SK-N-SH (cell line): ENCODE measurements around the gene NSD1. TPM values are rescaled to one million over a fixed set of nuclear protein-coding genes. Genes with fewer than 3 reads are reported as not detected.

Source experiments
- CTCF ChIA-PET: fragments of 300-600, 350-600 bp; formaldehyde crosslinking; extraction: SDS; loops from one replicate; lab custom pipeline; 2021; lab: Yijun Ruan, JAX
- POLR2A ChIA-PET: fragments of 350-600 bp; sonication (Branson Sonifier 250); formaldehyde crosslinking; extraction: SDS; loops from one replicate; lab custom pipeline; 2020; ENCODE audit warnings: antibody characterized with exemption, inconsistent platforms; lab: Yijun Ruan, JAX
- DNase-seq: peaks from one replicate; pipeline ENCODE4 v3.0.0; 2012
- H2AFZ ChIP-seq: fragments of 200-600 bp; sonication (generic); 2 replicates; pipeline ENCODE4 v1.8.1; 2016; ENCODE audit warnings: antibody characterized with exemption, mild to moderate bottlenecking, low read depth
- H3F3A ChIP-seq: fragments of 200-600 bp; sonication (generic); replicated peaks from 2 replicates; pipeline ENCODE3; 2016; ENCODE audit warnings: antibody characterized with exemption, mild to moderate bottlenecking; ENCODE audit not compliant: insufficient read depth
- H3K27ac ChIP-seq, 2 experiments: fragments of 200-500 bp in 1 of 2; fragments of 200-600 bp in 1 of 2; sonication (Bioruptor generic) in 1 of 2; sonication (generic), shearing (Covaris generic) in 1 of 2; 2 replicates each; pipeline versions ENCODE4 v1.5.1 to v1.6.1; 2014 to 2016; ENCODE audit warnings: low read depth in 2 of 2, inconsistent platforms in 1 of 2, low read length in 1 of 2, mild to moderate bottlenecking in 1 of 2, mixed read lengths in 1 of 2
- H3K27me3 ChIP-seq: fragments of 200-600 bp; sonication (generic), shearing (Covaris generic); 2 replicates; pipeline ENCODE4 v1.6.1; 2016; ENCODE audit warnings: mixed run types; ENCODE audit not compliant: insufficient read depth
- H3K36me3 ChIP-seq, 2 experiments: fragments of 200-500 bp in 1 of 2; fragments of 200-600 bp in 1 of 2; sonication (Bioruptor generic) in 1 of 2; sonication (generic) in 1 of 2; replicated peaks in 1 of 2; 2 replicates each; pipeline versions ENCODE3 to v1.5.1; 2014 to 2016; ENCODE audit warnings: low read length in 1 of 2, mild to moderate bottlenecking in 1 of 2; ENCODE audit not compliant: insufficient read depth in 2 of 2, control insufficient read depth in 1 of 2
- H3K4me1 ChIP-seq, 2 experiments: fragments of 200-500 bp in 1 of 2; fragments of 200-600 bp in 1 of 2; sonication (Bioruptor generic) in 1 of 2; sonication (generic), shearing (Covaris generic) in 1 of 2; 2 replicates each; pipeline versions ENCODE4 v1.5.1 to v1.6.1; 2014 to 2016; ENCODE audit warnings: low read depth in 1 of 2, low read length in 1 of 2, mixed run types in 1 of 2; ENCODE audit not compliant: insufficient read depth in 2 of 2, control insufficient read depth in 1 of 2
- H3K4me2 ChIP-seq: fragments of 200-600 bp; sonication (generic), shearing (Covaris generic); 2 replicates; pipeline ENCODE4 v1.6.1; 2017; ENCODE audit warnings: mixed run types
- H3K4me3 ChIP-seq, 2 experiments: fragments of 200-500 bp in 1 of 2; fragments of 200-600 bp in 1 of 2; sonication (Bioruptor generic) in 1 of 2; sonication (generic), shearing (Covaris generic) in 1 of 2; 2 replicates each; pipeline versions ENCODE4 v1.5.1 to v1.8.1; 2014 to 2016; ENCODE audit warnings: low read depth in 2 of 2, inconsistent platforms in 1 of 2, low read length in 1 of 2, mild to moderate bottlenecking in 1 of 2, mixed read lengths in 1 of 2, moderate library complexity in 1 of 2
- H3K79me2 ChIP-seq: fragments of 200-600 bp; sonication (generic); 2 replicates; pipeline ENCODE4 v1.8.1; 2017; ENCODE audit warnings: mild to moderate bottlenecking; ENCODE audit not compliant: insufficient read depth
- H3K9ac ChIP-seq: fragments of 200-600 bp; sonication (generic); 2 replicates; pipeline ENCODE4 v1.6.1; 2017; ENCODE audit warnings: mixed run types
- H3K9me2 ChIP-seq: fragments of 200-600 bp; sonication (generic); 2 replicates; pipeline ENCODE4 v1.6.1; 2017; ENCODE audit warnings: mixed run types
- H3K9me3 ChIP-seq: fragments of 200-600 bp; sonication (generic); 2 replicates; pipeline ENCODE4 v1.6.1; 2017; ENCODE audit warnings: mixed run types, mild to moderate bottlenecking, moderate library complexity
- H4K20me1 ChIP-seq: fragments of 200-600 bp; sonication (generic); 2 replicates; pipeline ENCODE4 v1.6.1; 2017; ENCODE audit warnings: mild to moderate bottlenecking, mixed run types; ENCODE audit not compliant: insufficient read depth
- CHD2 ChIP-seq: fragments of 150-350 bp; IDR thresholded peaks from 2 replicates; pipeline ENCODE4 v1.6.1; 2018; ENCODE audit warnings: low read length; ENCODE audit not compliant: partially characterized antibody
- EP300 ChIP-seq, 2 experiments: IDR thresholded peaks; 2 replicates each; pipeline versions ENCODE4 v1.4.0 to v1.6.1; 2012; ENCODE audit warnings: borderline replicate concordance in 1 of 2, low read depth in 1 of 2, low read length in 1 of 2
- FOSL2 ChIP-seq: IDR thresholded peaks from 2 replicates; pipeline ENCODE4 v1.4.0; 2012; ENCODE audit warnings: low read depth, mild to moderate bottlenecking, moderate library complexity, borderline replicate concordance
- FOXJ3 ChIP-seq: sonication (generic); formaldehyde crosslinking; IDR thresholded peaks from 2 replicates; pipeline ENCODE4 v1.5.1; 2020; ENCODE audit warnings: mild to moderate bottlenecking, missing genetic modification reagents
- GATA2 ChIP-seq: sonication (generic); formaldehyde crosslinking; IDR thresholded peaks from 2 replicates; pipeline ENCODE4 v1.5.0; 2020; ENCODE audit warnings: mild to moderate bottlenecking, missing genetic modification reagents
- JUND ChIP-seq: IDR thresholded peaks from 2 replicates; pipeline ENCODE4 v1.4.0; 2012
- MAX ChIP-seq: IDR thresholded peaks from 2 replicates; pipeline ENCODE4 v1.4.0; 2012; ENCODE audit warnings: low read depth
- RAD21 ChIP-seq: IDR thresholded peaks from 2 replicates; pipeline ENCODE4 v1.6.1; 2012; ENCODE audit warnings: mild to moderate bottlenecking, low read length
- RCOR1 ChIP-seq: fragments of 150-350 bp; IDR thresholded peaks from 2 replicates; pipeline ENCODE4 v1.6.1; 2017; ENCODE audit warnings: antibody characterized with exemption, low read length
- RFX5 ChIP-seq: IDR thresholded peaks from 2 replicates; pipeline ENCODE4 v1.6.1; 2012; ENCODE audit warnings: mild to moderate bottlenecking, improper control_type of control experiment, low read length
- TEAD4 ChIP-seq: IDR thresholded peaks from 2 replicates; pipeline ENCODE4 v1.4.0; 2012; ENCODE audit warnings: mild to moderate bottlenecking, borderline replicate concordance; ENCODE audit not compliant: insufficient read depth
- WGBS: methylation state at CpG from one replicate; pipeline ENCODE4 v1.1.6; 2017; ENCODE audit warnings: low lambda C conversion rate; 5-methylcytosine and 5-hydroxymethylcytosine counted together
- polyA plus RNA-seq, 3 experiments: library from polyadenylated mRNA; depleted of rRNA; stranded (reverse); fragments of >200 nt; gene quantifications; 2 replicates each; pipeline ENCODE4 v1.2.3, GENCODE V29; 2012

Gene NSD1
- polyA plus RNA-seq, 1 of the 3 experiments (the other 2 are of a cell fraction): 6.7 TPM

- H3K36me3 ChIP-seq: peaks cover 0 to 19% of the 10 kb centered on the region in 2 experiments
- no peaks in the 10 kb centered on the region; the same call in 1 of the 2 replicates for H3K79me2 ChIP-seq
- no peak overlapping the region for H3K4me2 ChIP-seq
- no peaks in the 10 kb centered on the region for H3K9me2 ChIP-seq
- ChIA-PET CTCF (interaction anchor here (1.0 kb wide), 1 partner anchor 16 kb away, joined by 3 read pairs; no protein-coding TSS in a partner anchor), POLR2A (no interaction called here)
- H3K27ac ChIP-seq: peak overlapping the region in 1 of 2 experiments; percentile 31; a peak in 2 of 4 replicates
- H3K4me1 ChIP-seq: peaks cover 0 to 7% of the 10 kb centered on the region in 2 experiments; a peak in 1 of 4 replicates
- H2AFZ ChIP-seq: no peak overlapping the region
- no peak overlapping the region for H3K9ac ChIP-seq
- H3K27me3 ChIP-seq: no peaks in the 10 kb centered on the region
- no peak for TF ChIP-seq FOXJ3
- TF ChIP-seq RFX5: no peak
- TF ChIP-seq JUND: peak; percentile 23; the same call in 1 of the 2 replicates
- DNase-seq: no peak
- H3K9me3 ChIP-seq: no peaks in the 10 kb centered on the region
- WGBS: no CpG with 5 or more reads among the region's 1 CpG
- no peak overlapping the region for H3K4me3 ChIP-seq
- H4K20me1 ChIP-seq: 0 out of 2 replicates have a peak, but pooled peaks cover 8% of the 10 kb centered on the region
- no peaks in the 10 kb centered on the region for H3F3A ChIP-seq
These were observed 192.4 kb downstream of the NSD1 start for GRCh38 chr5:177325868-177326381.

- POLR2A ChIA-PET: no interaction called here
- WGBS: 86% methylated on average over 23 of the region's 28 CpGs
- Histone ChIP-seq H3K9ac (no peak overlapping the region), H3K79me2 (no peaks in the 10 kb centered on the region; the same call in 1 of the 2 replicates)
- no peak for TF ChIP-seq RCOR1
- no peak for TF ChIP-seq EP300 (IDR thresholded peaks at IDR 0.05; ENCODE audit: borderline replicate concordance in 1 of 2, low read depth in 1 of 2, low read length in 1 of 2)
- no peak for TF ChIP-seq TEAD4
- TF ChIP-seq, all 33 proteins: peak for 0
- H3K27ac ChIP-seq: no peak overlapping the region
- 0 out of 2 replicates have a peak, but pooled peaks cover 8% of the 10 kb centered on the region for H4K20me1 ChIP-seq
- DNase-seq: no peak
- no peaks in the 10 kb centered on the region for H3K27me3 ChIP-seq
- H3K4me1 ChIP-seq: peaks cover 0 to 7% of the 10 kb centered on the region in 2 experiments; a peak in 1 of 4 replicates
- no peaks in the 10 kb centered on the region for H3F3A ChIP-seq
- no peaks in the 10 kb centered on the region for H3K9me3 ChIP-seq
- H3K4me3 ChIP-seq: no peak overlapping the region
- no peak overlapping the region for H3K4me2 ChIP-seq
- H2AFZ ChIP-seq: no peak overlapping the region
- H3K9me2 ChIP-seq: no peaks in the 10 kb centered on the region
- H3K36me3 ChIP-seq: peaks cover 0 to 34% of the 10 kb centered on the region in 2 experiments
- CTCF ChIA-PET: interaction anchor here (0.8 to 5.8 kb wide), 5 partner anchors 10 to 173 kb away, joined by 3 to 31 read pairs (median 3); no protein-coding TSS in a partner anchor
These were observed 194.3 kb downstream of the NSD1 start for GRCh38 chr5:177327539-177328522.

GRCh38 chr5:177328545-177329231, 195.1 kb downstream of the NSD1 start:
- no peak for DNase-seq
- TF ChIP-seq FOXJ3 (no peak), GATA2 (CRISPR knock-in tag) (no peak), RAD21 (no peak), CHD2 (no peak), FOSL2 (no peak), MAX (no peak), RFX5 (no peak)
- ChIA-PET POLR2A (no interaction called here), CTCF (interaction anchor here (0.8 to 5.8 kb wide), 3 partner anchors 11 to 172 kb away, joined by 3 to 31 read pairs (median 4); no protein-coding TSS in a partner anchor)
- peaks cover 0 to 7% of the 10 kb centered on the region in 2 experiments; a peak in 1 of 4 replicates for H3K4me1 ChIP-seq
- WGBS: 91% methylated on average over 19 of the region's 19 CpGs
- no peak overlapping the region for H3K4me3 ChIP-seq
- no peaks in the 10 kb centered on the region; the same call in 1 of the 2 replicates for H3K79me2 ChIP-seq
- H2AFZ ChIP-seq: no peak overlapping the region
- no peak overlapping the region for H3K4me2 ChIP-seq
- H3K36me3 ChIP-seq: peaks cover 0 to 43% of the 10 kb centered on the region in 2 experiments
- H3K9ac ChIP-seq: no peak overlapping the region
- H3F3A ChIP-seq: no peaks in the 10 kb centered on the region
- H3K9me2 ChIP-seq: no peaks in the 10 kb centered on the region
- 0 out of 2 replicates have a peak, but pooled peaks cover 8% of the 10 kb centered on the region for H4K20me1 ChIP-seq
- no peaks in the 10 kb centered on the region for H3K9me3 ChIP-seq
- no peaks in the 10 kb centered on the region for H3K27me3 ChIP-seq
- H3K27ac ChIP-seq: no peak overlapping the region
